ENCODE results near the gene WDR27. TPM values are rescaled to one million over a fixed set of nuclear protein-coding genes. Genes with fewer than 3 reads are reported as not detected.
"Not testable (repeated sequence)": the region's sequence is repeated elsewhere in the genome, so short reads cannot be mapped to it uniquely, and the experiment has no call there.

The WDR27 gene
- polyA plus RNA-seq, 2 donors = 10.3 to 24.0 TPM

GRCh38 chr6:169441292-169441691 lies 260.5 kb downstream of the WDR27 start:
- Histone ChIP-seq H3K4me1 (ENCODE audit: control insufficient read depth in 2 of 2, insufficient read depth in 2 of 2, low read length in 1 of 2) (peaks cover 3 to 4% of the 10 kb centered on the region in 2 donors), H3K4me3 (ENCODE audit: low read depth in 1 of 2, low read length in 2 of 2) (no peak overlapping the region), H3K9me3 (ENCODE audit: control insufficient read depth in 2 of 2, insufficient read depth in 1 of 2, low read depth in 1 of 2, low read length in 1 of 2) (no peaks in the 10 kb centered on the region), H3K27ac (ENCODE audit: low read depth in 2 of 2, low read length in 1 of 2) (no peak overlapping the region), H3K36me3 (ENCODE audit: control insufficient read depth in 2 of 2, insufficient read depth in 2 of 2, low read length in 1 of 2) (no peaks in the 10 kb centered on the region), H3K27me3 (ENCODE audit: control insufficient read depth in 1 of 2, insufficient read depth in 2 of 2, low read length in 2 of 2) (no peaks in the 10 kb centered on the region)
- 74 to 86% methylated on average over 5 of the region's 5 CpGs for WGBS, 2 donors

- Histone ChIP-seq H3K36me3 (ENCODE audit: control insufficient read depth in 2 of 2, insufficient read depth in 2 of 2, low read length in 1 of 2) (no peaks in the 10 kb centered on the region), H3K27ac (ENCODE audit: low read depth in 2 of 2, low read length in 1 of 2) (no peak overlapping the region), H3K4me3 (ENCODE audit: low read depth in 1 of 2, low read length in 2 of 2) (no peak overlapping the region), H3K27me3 (ENCODE audit: control insufficient read depth in 1 of 2, insufficient read depth in 2 of 2, low read length in 2 of 2) (no peaks in the 10 kb centered on the region), H3K9me3 (ENCODE audit: control insufficient read depth in 2 of 2, insufficient read depth in 1 of 2, low read depth in 1 of 2, low read length in 1 of 2) (peaks cover 0 to 3% of the 10 kb centered on the region in 2 donors), H3K4me1 (ENCODE audit: control insufficient read depth in 2 of 2, insufficient read depth in 2 of 2, low read length in 1 of 2) (no peaks in the 10 kb centered on the region)
- WGBS, 2 donors = 0 to 24% methylated on average over 1 of the region's 1 CpG
Measured at GRCh38 chr6:169439710-169440109, 262.1 kb downstream of the WDR27 start.

GRCh38 chr6:169434554-169434953 lies 267.3 kb downstream of the WDR27 start:
- not testable (repeated sequence) for H3K4me3 ChIP-seq (ENCODE audit: low read depth in 1 of 2, low read length in 2 of 2); H3K27ac ChIP-seq (ENCODE audit: low read depth in 2 of 2, low read length in 1 of 2); H3K36me3 ChIP-seq (ENCODE audit: control insufficient read depth in 2 of 2, insufficient read depth in 2 of 2, low read length in 1 of 2); H3K27me3 ChIP-seq (ENCODE audit: control insufficient read depth in 1 of 2, insufficient read depth in 2 of 2, low read length in 2 of 2); H3K4me1 ChIP-seq (ENCODE audit: control insufficient read depth in 2 of 2, insufficient read depth in 2 of 2, low read length in 1 of 2)
- H3K9me3 ChIP-seq (ENCODE audit: control insufficient read depth in 2 of 2, insufficient read depth in 1 of 2, low read depth in 1 of 2, low read length in 1 of 2) = peaks cover 6 to 12% of the 10 kb centered on the region in 2 donors

GRCh38 chr6:169429001-169429400 lies 272.8 kb downstream of the WDR27 start:
- Histone ChIP-seq H3K9me3 (ENCODE audit: control insufficient read depth in 2 of 2, insufficient read depth in 1 of 2, low read depth in 1 of 2, low read length in 1 of 2) (peaks cover 12 to 14% of the 10 kb centered on the region in 2 donors), H3K36me3 (ENCODE audit: control insufficient read depth in 2 of 2, insufficient read depth in 2 of 2, low read length in 1 of 2) (no peaks in the 10 kb centered on the region), H3K27ac (ENCODE audit: low read depth in 2 of 2, low read length in 1 of 2) (no peak overlapping the region), H3K4me1 (ENCODE audit: control insufficient read depth in 2 of 2, insufficient read depth in 2 of 2, low read length in 1 of 2) (no peaks in the 10 kb centered on the region), H3K4me3 (ENCODE audit: low read depth in 1 of 2, low read length in 2 of 2) (no peak overlapping the region), H3K27me3 (ENCODE audit: control insufficient read depth in 1 of 2, insufficient read depth in 2 of 2, low read length in 2 of 2) (no peaks in the 10 kb centered on the region)
- WGBS, 2 donors = 93 to 96% methylated on average over 11 of the region's 11 CpGs

- no peaks in the 10 kb centered on the region for H3K36me3 ChIP-seq (ENCODE audit: control insufficient read depth in 2 of 2, insufficient read depth in 2 of 2, low read length in 1 of 2)
- H3K4me3 ChIP-seq (ENCODE audit: low read depth in 1 of 2, low read length in 2 of 2) = no peak overlapping the region
- peaks cover 12 to 19% of the 10 kb centered on the region in 2 donors for H3K9me3 ChIP-seq (ENCODE audit: control insufficient read depth in 2 of 2, insufficient read depth in 1 of 2, low read depth in 1 of 2, low read length in 1 of 2)
- WGBS, 2 donors = 53 to 57% methylated on average over 12 of the region's 12 CpGs
- H3K4me1 ChIP-seq (ENCODE audit: control insufficient read depth in 2 of 2, insufficient read depth in 2 of 2, low read length in 1 of 2) = no peaks in the 10 kb centered on the region
- H3K27ac ChIP-seq (ENCODE audit: low read depth in 2 of 2, low read length in 1 of 2) = peak overlapping the region in 1 of 2 donors; percentile 64
- H3K27me3 ChIP-seq (ENCODE audit: control insufficient read depth in 1 of 2, insufficient read depth in 2 of 2, low read length in 2 of 2) = no peaks in the 10 kb centered on the region
Measured at GRCh38 chr6:169428532-169428931, 273.3 kb downstream of the WDR27 start.

- 40 to 44% methylated on average over 11 of the region's 11 CpGs for WGBS, 2 donors
Measured at GRCh38 chr6:169427856-169428255, 274.0 kb downstream of the WDR27 start.

GRCh38 chr6:169426611-169427010 lies 275.2 kb downstream of the WDR27 start:
- Histone ChIP-seq H3K4me1 (ENCODE audit: control insufficient read depth in 2 of 2, insufficient read depth in 2 of 2, low read length in 1 of 2) (no peaks in the 10 kb centered on the region), H3K36me3 (ENCODE audit: control insufficient read depth in 2 of 2, insufficient read depth in 2 of 2, low read length in 1 of 2) (no peaks in the 10 kb centered on the region), H3K27me3 (ENCODE audit: control insufficient read depth in 1 of 2, insufficient read depth in 2 of 2, low read length in 2 of 2) (no peaks in the 10 kb centered on the region), H3K4me3 (ENCODE audit: low read depth in 1 of 2, low read length in 2 of 2) (no peak overlapping the region), H3K27ac (ENCODE audit: low read depth in 2 of 2, low read length in 1 of 2) (no peak overlapping the region), H3K9me3 (ENCODE audit: control insufficient read depth in 2 of 2, insufficient read depth in 1 of 2, low read depth in 1 of 2, low read length in 1 of 2) (peaks cover 12 to 19% of the 10 kb centered on the region in 2 donors)
- WGBS, 2 donors = 78 to 88% methylated on average over 10 of the region's 10 CpGs

More at GRCh38 chr6:169427856-169428255, 274.0 kb downstream of the WDR27 start:
- Histone ChIP-seq H3K27me3 (ENCODE audit: control insufficient read depth in 1 of 2, insufficient read depth in 2 of 2, low read length in 2 of 2) (no peaks in the 10 kb centered on the region), H3K36me3 (ENCODE audit: control insufficient read depth in 2 of 2, insufficient read depth in 2 of 2, low read length in 1 of 2) (no peaks in the 10 kb centered on the region), H3K4me3 (ENCODE audit: low read depth in 1 of 2, low read length in 2 of 2) (no peak overlapping the region), H3K9me3 (ENCODE audit: control insufficient read depth in 2 of 2, insufficient read depth in 1 of 2, low read depth in 1 of 2, low read length in 1 of 2) (peaks cover 12 to 19% of the 10 kb centered on the region in 2 donors), H3K4me1 (ENCODE audit: control insufficient read depth in 2 of 2, insufficient read depth in 2 of 2, low read length in 1 of 2) (no peaks in the 10 kb centered on the region), H3K27ac (ENCODE audit: low read depth in 2 of 2, low read length in 1 of 2) (peak overlapping the region; percentile 42 to 61)

- Histone ChIP-seq H3K27me3 (ENCODE audit: control insufficient read depth in 1 of 2, insufficient read depth in 2 of 2, low read length in 2 of 2) (no peaks in the 10 kb centered on the region), H3K4me1 (ENCODE audit: control insufficient read depth in 2 of 2, insufficient read depth in 2 of 2, low read length in 1 of 2) (no peaks in the 10 kb centered on the region), H3K4me3 (ENCODE audit: low read depth in 1 of 2, low read length in 2 of 2) (no peak overlapping the region), H3K36me3 (ENCODE audit: control insufficient read depth in 2 of 2, insufficient read depth in 2 of 2, low read length in 1 of 2) (no peaks in the 10 kb centered on the region), H3K9me3 (ENCODE audit: control insufficient read depth in 2 of 2, insufficient read depth in 1 of 2, low read depth in 1 of 2, low read length in 1 of 2) (peaks cover 12 to 17% of the 10 kb centered on the region in 2 donors), H3K27ac (ENCODE audit: low read depth in 2 of 2, low read length in 1 of 2) (no peak overlapping the region)
- 79 to 85% methylated on average over 30 to 31 of the region's 31 CpGs for WGBS, 2 donors
Measured at GRCh38 chr6:169425628-169426370, 276.0 kb downstream of the WDR27 start.

GRCh38 chr6:169424821-169425240 lies 277.0 kb downstream of the WDR27 start:
- H3K4me1 ChIP-seq (ENCODE audit: control insufficient read depth in 2 of 2, insufficient read depth in 2 of 2, low read length in 1 of 2) = no peaks in the 10 kb centered on the region
- H3K27me3 ChIP-seq (ENCODE audit: control insufficient read depth in 1 of 2, insufficient read depth in 2 of 2, low read length in 2 of 2) = no peaks in the 10 kb centered on the region
- H3K36me3 ChIP-seq (ENCODE audit: control insufficient read depth in 2 of 2, insufficient read depth in 2 of 2, low read length in 1 of 2) = no peaks in the 10 kb centered on the region
- 62 to 77% methylated on average over 24 of the region's 24 CpGs for WGBS, 2 donors
- H3K4me3 ChIP-seq (ENCODE audit: low read depth in 1 of 2, low read length in 2 of 2) = peak overlapping the region in 1 of 2 donors; percentile 6
- H3K27ac ChIP-seq (ENCODE audit: low read depth in 2 of 2, low read length in 1 of 2) = peak overlapping the region in 1 of 2 donors; percentile 52
- peaks cover 8 to 11% of the 10 kb centered on the region in 2 donors for H3K9me3 ChIP-seq (ENCODE audit: control insufficient read depth in 2 of 2, insufficient read depth in 1 of 2, low read depth in 1 of 2, low read length in 1 of 2)

All from esophagus (tissue), 2 donors.